Fibroblast of skin of abdomen (primary cell): Measurements from ENCODE around the gene LRRC4. TPM values are rescaled to one million over a fixed set of nuclear protein-coding genes. Genes with fewer than 3 reads are reported as not detected.
A peak's percentile ranks its signal among the peaks of the same experiment; 100 is the strongest.

Experiments
- DNase-seq: peaks from one replicate; pipeline ENCODE4 v3.0.0-alpha.2; 2013
- polyA plus RNA-seq, 2 experiments: library from polyadenylated mRNA; unstranded; fragments of 120-200 nt; gene quantifications; one replicate each; pipeline ENCODE4 v1.2.1, GENCODE V29; 2013; ENCODE audit not compliant: insufficient read length in 2 of 2

LRRC4 gene, protein sequence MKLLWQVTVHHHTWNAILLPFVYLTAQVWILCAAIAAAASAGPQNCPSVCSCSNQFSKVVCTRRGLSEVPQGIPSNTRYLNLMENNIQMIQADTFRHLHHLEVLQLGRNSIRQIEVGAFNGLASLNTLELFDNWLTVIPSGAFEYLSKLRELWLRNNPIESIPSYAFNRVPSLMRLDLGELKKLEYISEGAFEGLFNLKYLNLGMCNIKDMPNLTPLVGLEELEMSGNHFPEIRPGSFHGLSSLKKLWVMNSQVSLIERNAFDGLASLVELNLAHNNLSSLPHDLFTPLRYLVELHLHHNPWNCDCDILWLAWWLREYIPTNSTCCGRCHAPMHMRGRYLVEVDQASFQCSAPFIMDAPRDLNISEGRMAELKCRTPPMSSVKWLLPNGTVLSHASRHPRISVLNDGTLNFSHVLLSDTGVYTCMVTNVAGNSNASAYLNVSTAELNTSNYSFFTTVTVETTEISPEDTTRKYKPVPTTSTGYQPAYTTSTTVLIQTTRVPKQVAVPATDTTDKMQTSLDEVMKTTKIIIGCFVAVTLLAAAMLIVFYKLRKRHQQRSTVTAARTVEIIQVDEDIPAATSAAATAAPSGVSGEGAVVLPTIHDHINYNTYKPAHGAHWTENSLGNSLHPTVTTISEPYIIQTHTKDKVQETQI
- 0.49 TPM for polyA plus RNA-seq (2013, experiment 1 of 2; ENCODE audit: insufficient read length)
- polyA plus RNA-seq (2013, experiment 2 of 2; ENCODE audit: insufficient read length) = 0.65 TPM

DNA sequence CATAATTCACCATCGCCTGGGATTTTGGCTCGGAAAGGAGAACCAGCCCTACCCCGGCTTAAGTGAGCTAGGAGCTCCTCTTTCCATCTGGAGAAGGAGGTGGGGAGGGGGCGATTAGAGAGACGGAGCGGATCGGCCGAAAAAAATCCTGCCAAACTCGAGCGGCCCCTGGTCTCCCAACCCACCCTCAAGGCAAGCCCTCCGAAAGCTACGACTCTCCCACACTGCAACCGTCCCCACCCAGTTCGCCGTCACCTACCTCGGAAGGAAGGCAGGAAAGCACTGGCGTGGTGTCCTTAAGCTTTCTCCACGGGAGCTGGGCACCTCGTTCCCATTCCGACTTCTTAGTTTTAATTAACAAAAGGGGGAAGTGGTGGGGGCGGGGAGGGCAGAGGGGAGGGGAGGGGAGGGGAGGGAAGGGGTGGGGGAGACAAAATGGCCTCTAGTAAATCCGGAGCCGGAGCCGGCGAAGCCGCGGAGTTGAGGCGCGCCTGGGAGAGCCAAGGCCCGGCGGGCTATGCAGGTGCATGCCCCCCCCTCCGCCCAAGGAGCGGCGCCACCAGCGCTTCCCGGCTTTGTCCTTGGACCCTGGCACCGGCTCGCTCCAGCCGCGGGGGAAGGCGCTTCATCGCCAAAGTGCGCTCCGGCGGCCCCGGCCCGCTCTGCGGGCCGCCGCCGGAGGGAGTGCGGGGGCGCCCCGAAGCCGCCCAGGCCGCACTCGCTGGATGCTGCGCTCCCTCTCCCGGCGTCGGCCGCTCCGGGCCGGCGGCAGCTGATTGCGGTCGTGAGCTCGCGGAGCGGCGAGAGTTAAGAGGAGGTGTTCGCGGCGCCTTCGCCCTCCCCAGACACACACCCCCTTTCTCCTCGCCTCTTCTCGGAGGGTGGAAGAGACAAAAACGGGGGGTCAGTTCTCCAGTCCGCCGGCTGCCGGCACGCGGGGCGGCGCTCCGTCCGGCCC, at the start of gene LRRC4:
Gene LRRC4 (minus strand): TSS at position 784 of the 958 bp plus-strand sequence. CDS start 797 bp downstream, outside the sequence.
- peak; percentile 52 for DNase-seq

DNA sequence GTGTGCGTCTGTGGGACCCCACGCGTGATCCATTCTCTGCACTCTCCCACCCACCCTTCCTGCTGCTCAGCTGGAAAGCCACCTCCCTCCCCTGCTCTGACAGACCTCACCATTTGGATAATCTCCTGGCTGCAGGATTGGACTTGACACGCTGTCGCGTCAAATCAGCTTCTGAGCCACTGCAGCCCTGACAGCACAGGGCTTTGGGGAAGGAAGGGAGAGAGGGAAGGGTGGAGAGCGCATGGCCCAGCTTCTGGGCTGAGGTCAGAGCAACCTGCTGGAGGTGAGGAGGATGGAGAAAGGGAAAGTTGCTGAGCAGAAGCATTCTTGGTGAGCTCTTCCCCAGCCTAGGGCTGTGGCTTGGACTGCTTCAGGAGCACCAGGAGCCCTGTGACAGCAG, 48.9 kb upstream of the LRRC4 start:
- DNase-seq = no peak

DNA sequence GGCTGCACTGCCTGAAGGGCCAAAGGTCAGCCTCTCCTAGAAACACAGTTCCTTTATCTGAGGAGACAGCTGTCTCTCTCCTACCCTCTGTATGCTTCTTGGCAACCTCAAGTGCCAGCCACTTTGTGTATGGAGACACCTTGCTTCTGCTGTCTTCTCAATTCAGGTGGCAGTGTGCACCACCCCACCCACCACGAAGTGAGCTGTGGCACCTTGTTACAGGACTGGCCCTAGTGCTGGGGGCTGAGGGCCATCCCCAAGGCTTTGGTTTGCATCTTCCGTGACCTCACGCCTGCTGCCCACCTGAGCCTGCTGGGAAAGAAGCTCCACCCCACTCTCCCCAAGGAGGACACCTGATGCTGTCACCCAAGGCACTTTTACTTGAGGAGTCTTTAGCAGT, 47.1 kb upstream of the LRRC4 start:
- no peak for DNase-seq

DNA sequence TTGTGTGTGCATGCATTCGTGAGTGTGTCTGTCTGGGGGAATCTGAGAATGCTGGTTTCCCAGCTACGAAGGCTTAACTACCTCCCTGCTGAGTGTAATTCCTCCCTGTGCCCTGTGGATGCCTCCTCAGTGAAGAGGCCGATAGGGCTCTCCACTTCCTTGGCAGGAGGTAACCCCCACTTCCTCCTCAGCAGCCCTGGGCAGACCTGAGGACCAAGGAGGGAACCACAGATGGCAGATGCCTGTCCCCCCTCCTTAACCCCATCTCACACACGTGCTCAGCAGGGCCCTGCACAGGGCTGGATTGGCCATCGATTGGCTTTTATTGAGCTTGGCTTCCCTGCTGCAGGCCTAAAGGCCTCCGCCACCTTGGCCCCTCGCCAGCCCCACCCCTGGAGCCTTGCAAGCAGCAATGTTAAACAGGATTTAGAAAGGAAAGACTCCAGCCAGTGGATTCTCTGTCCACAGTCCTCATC, 45.6 kb upstream of the LRRC4 start:
- DNase-seq = no peak

DNA sequence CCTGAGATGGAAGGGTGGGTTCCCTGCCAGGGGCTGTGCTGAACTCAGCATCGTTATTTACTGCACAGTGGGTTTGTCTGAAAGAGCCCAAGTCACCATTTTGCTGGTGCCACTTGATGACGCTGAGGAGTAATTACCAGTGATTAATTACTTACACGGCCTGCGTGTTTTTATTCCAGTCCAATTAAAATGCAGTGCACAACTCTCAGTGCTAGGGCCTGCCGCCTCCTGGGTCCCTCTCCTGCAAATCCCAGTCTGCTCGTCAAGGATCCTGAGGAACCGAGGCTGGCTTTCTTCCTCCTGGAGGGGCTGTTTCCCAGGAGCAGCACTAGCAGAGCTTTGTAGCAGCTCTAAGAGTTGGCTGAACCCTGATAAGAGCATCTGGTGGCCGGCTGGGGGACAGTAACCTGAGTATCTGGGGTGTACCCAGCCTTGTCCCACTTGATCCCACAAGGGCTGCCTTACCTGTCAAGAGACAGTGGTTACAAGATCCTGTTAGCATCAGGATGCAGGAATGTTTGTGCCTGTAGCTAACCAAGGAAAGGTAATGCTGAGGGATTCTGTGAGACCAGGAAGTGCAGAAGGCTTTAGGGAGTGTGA, 45.1 kb upstream of the LRRC4 start:
- no peak for DNase-seq

DNA sequence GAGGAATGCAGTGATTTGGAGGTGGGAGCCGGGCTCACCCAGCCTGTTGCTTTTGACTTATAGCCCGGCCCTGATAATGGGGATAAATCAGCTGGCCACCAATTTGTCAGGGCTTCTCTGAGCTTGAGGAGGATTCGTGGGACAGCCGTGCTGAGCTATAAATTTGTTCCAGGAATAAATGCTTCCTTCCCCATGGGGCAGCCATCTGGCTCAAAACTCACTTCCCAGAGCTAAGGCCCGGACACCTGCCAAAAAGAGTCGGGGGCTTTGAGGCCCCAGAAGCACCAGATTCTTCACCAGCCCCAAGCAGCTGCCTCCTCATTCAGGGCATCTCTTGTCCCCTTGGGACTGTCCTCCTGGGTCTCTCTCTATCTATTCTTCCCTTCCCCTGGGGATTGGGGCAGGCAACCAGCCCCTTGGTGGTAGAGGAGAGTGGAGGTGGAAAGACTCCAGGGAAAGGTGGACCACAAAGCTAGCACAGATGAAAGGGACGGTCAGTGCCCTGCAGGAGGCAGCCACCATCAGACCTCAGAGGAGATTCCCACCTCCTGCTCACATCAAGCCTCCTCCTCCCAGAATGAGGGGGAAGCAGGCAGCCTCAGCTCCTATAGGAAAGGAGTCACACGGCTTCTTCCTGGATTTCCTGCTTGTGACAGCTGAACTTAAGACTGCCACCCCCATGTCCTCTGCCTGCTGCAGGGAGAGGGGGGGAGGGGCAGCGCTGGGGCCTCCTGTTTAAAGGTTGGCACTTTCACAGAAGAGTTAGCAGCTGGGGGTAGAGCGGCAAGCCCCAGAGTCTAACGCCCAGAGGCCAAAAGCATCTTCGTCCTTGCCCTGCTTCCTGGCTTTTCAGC, 44.2 kb upstream of the LRRC4 start:
- no peak for DNase-seq

DNA sequence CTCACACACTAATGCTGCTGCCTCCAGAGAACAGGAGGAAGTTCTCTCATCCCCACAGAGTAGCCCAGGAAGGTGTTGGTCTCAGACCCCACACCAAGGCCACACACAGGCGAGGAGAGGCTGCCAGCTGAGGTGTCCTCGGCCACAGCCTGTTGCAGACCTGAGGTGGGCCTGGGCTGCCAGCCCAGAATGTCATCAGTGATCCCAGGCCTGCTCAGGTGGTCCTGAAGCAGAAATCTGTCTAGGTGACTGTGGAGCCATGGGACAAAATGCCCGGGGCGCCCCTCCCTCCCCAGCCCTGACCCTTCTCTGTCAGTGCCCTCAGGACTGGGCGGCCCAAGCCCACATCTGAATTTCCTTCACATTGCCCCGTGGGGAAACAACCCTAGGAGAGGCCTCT, 43.5 kb upstream of the LRRC4 start:
- DNase-seq = no peak

DNA sequence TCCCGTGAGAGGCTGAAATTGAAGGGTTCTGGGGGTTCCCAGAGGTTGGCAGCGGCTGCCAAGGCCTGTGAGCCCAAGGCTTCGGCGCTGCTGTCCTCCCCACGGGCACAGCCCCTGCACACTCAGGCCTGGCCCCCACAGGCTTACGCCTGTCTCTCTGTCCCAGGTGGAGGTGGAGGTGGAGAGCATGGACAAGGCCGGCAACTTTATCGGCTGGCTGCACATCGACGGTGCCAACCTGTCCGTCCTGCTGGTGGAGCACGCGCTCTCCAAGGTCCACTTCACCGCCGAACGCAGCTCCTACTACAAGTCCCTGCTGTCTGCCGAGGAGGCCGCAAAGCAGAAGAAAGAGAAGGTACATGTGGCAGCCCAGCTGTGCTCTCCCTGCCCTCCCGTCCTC, 43.1 kb upstream of the LRRC4 start:
- no peak for DNase-seq

DNA sequence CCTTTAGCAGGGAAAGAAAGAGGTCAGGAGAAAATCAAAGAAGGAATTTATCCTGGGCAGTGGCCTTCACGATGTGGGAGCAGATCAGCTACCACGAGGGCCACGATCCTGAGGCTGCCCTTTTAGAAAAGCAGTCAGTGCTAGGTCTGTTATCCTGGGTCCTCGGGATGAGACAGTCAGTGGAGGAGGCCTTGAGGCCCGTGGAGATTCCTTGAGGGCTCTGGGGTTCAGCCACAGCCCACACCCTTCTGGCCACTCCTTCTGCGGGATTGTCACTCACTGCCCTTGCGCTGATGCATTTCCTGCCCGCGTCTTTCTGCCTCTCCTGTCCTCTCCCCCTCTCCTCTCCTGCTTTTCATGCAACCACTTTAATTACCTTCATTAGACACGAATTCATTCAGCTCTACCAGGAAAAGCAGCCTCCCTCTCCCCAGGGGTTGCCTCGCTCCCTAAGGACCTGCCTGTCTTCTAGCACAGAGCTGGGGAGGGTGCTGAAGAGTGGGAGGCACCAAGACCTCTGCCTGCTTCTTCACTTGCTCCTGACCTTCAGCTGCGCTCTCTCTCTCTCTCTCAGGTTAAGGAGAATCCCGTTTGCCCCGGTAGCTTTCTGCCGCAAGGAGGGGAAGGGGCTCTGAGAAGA, 42.6 kb upstream of the LRRC4 start:
- no peak for DNase-seq

DNA sequence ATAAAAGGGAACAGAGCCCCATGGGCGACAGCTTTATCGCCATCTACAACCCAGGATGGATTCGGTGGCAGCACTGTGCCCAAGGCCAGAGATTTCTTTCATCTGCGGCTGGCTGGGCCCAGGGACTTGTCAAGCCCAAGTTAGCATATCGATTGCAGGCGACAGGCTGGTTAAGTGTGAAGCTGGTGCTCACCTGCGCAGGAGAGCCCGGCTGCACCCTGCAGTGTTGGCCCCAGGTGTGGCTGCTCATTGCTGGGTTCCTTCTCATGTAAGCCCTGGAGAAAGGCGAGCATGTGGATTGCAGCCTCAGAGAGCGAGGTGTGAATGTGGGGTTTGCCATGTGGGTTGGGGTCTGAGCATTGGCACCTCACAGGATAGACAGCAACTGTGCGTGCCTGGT, 40.6 kb upstream of the LRRC4 start:
- DNase-seq = no peak

DNA sequence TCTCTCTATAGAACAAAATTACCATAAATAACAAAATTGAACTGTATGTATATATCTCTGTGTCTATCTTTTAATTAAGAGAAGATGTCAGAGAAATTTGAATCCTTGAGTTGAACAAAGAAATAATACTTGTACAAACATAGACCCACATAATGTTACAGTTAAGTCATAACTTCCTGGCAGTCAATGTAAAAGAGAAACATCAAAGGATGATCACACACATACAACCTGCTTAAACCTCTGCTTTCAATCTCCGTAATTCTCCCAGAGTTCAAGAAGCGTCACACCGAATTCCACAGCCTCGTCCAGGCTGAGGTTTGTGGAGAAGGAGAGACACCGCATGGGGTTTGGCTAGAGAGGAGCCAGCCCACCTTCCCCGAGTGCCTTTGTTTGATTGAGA, 40.1 kb upstream of the LRRC4 start:
- no peak for DNase-seq

DNA sequence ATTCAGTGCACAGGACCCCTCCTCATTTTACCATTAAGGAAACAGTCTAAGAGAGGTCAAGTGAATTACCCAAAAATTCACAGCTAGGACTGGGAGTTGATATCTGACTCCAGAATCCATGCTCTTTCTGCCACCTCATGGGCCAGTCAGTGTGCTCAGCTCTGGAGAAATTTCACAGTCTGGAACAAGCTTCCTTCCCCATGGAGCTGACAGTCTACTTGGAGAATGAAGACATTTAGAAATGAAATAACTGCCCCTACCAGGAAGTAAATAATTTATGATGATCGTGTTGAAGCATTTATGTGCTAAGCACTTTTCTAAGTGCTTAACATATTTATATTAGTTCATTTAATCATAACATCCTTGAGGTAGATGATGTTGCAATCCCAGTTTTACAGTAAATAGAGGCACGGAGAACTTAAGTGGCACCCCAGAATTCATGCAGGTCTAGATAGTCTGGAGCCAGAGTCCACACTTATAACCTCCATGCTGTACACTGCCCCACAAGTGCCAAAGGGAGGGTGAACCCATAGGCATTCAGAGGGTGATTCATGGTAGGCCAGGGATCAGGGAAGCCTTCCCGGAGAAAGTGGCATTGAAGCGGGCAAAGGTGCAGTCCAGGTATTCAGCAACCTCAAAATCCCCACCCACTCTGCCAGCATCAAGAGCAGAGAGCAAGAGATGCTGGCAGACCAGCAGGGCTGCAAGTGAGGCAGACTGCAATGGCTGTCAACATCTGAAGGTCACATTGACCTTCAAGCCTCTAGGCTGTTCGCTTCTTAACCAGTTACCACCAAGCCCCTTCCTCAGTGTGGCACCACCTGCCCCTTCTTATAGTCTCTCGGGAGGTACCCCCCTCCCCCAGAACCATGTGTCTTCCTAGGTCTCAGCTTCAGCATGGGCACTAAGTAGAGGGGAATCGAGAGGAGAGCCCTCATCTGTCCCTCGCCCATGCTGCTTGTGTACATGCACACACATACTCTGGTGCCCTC, 38.4 kb upstream of the LRRC4 start:
- DNase-seq = no peak

DNA sequence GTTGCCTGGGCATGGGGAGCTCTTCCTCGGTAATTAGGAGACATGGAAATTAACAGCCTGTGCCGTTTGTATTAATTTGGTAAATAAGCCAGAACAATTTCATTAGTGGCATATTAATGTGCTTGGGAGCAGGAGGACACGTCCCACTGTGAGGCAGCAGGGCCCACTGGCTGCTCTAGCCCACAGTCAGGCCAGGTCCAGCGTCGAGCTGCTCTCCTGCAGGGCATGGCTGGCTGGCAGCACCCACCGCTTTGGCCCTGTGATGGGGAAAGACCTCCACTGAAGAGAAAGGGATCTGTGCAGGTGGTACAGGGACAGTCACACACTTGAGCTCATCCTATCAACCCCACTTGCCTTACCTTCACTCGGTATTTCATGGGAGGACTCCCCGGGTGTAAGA, 37.5 kb upstream of the LRRC4 start:
- no peak for DNase-seq

DNA sequence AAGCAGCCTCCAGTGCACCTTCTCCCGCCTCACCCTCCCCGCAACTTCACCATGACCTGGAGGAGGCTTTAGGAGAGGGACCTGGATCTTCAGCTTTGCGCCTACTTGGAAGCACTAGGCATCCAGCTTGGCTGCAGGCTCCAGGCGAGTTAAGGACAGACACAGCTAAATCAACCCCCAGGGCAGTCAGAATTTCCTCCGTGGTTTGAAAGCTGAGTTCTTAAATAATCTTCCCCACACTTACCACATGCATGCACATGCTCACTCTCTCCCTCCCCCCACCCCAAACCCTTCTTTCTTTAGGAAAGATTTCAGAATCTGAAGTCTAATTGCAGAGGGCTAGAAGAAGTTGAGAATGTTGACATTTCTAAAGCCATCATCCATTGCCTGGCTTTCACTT, 36.7 kb upstream of the LRRC4 start:
- peak; percentile 64 for DNase-seq

DNA sequence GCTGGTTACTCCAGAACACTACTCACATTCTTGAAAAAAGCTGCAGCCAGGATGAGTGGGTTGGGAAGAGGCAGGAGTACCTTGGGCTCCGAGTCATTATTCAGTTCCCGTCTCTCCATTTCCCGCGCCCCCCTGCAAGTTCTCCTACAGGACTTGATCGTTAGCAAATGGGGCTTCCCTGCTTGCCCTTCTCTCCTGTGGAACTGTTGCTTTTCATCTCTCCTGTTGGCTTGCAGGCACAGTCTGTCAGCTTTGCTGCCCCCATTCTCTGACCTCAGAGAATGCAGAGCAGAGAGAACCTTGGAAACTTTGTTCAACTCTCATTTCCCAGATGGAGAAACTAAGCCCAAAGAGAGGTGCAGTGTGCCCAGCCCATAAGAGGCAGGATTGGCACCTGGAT, 35.6 kb upstream of the LRRC4 start:
- DNase-seq = no peak

DNA sequence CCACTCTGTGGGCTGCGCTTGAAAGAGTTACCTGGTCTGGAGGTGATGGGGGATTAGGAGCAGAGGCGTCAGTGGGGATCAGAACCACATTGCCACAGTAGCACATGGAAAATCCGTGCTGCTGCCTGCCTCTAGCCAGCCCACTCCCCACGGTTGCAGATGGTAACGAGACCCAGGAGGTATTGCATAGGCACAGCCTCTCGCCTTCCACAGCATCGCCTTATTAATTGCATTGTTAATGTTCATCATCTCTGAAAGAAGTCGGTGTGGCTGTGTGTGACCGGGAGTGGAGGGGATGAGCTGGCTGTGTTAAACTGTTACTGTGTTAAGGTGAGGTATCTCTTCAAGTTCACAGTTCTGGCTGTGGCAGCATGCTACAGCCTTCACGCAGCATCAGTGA, 35.2 kb upstream of the LRRC4 start:
- DNase-seq = no peak

DNA sequence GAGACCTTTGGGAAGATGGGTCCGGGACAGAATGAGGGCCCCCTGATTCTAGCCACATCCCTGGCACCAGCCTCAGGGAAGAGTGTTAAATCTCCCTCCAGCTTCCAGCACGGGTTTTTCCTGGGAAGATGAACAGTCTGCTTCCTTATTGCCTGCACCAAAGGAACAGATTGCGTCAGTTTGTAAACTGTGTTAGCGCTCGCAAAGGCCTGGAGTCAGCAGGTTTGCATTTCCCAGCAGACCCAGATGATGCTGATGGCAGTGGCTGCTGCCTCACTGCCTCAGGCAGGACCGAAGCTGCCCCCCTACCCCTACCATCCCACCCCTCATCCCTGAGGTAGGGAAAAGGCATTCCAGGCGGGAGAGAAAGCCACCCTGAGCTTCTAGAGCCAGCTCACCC, 34.6 kb upstream of the LRRC4 start:
- peak; percentile 19 for DNase-seq

DNA sequence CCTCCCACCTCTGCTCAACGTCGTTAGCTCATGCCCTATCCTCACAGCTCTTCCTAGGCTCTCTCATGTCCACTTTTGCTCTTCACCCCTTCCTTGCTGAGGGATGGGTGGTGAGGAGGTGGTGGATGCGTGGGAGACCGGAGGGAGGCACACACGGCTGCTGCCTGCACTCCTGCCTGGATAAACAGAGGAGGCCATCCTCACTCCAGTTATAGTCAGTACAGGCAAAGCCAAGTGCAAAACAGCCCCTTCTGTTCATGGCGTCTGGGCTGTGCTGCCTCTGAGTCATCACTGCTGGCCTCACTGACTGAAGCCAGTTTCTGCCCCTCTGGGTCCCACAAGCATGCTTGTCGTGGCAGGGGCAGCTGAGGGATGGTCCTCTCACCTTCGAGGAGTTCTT, 31.9 kb upstream of the LRRC4 start:
- no peak for DNase-seq

DNA sequence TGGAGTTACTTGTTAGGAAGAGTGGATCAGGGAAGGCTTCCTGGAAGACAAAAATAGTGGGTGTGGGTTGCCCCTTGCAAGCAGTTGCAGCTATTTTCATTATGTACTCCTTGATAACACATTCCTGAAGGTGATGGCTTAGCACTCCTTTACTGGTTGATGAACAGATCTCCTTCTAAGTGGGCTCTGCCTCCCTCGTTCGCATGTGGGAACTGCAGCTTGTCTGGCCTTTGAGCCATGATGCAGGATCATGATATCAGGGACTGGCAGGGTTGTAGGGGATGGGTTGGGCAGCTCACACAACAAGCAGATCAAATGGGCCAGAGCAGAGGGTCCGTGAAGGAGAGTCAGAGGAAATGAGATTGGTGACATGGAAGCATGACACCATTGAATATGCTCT, 28.8 kb upstream of the LRRC4 start:
- DNase-seq = no peak
